Upper lobe of left lung (tissue), 4 donors: ENCODE measurements around the gene CCDC106.

ENCODE experiments used
- CTCF ChIP-seq, 6 experiments: fragments of 450-650 bp in 4 of 6; fragments of 200-600 bp in 2 of 6; sonication (generic) in 2 of 6; IDR thresholded peaks; one replicate each; pipeline ENCODE4 v1.5.1; 2016 to 2019; ENCODE audit warnings: antibody characterized with exemption in 6 of 6
- POLR2A ChIP-seq, 4 donors: fragments of 450-650 bp; IDR thresholded peaks; one replicate each; pipeline ENCODE4 v1.5.1; 2016 to 2017; ENCODE audit warnings: antibody characterized with exemption in 4 of 4, mild to moderate bottlenecking in 2 of 4
- POLR2AphosphoS5 ChIP-seq, 2 donors: sonication (generic); formaldehyde crosslinking; IDR thresholded peaks; one replicate each; pipeline ENCODE4 v1.5.1; 2017; ENCODE audit warnings: antibody characterized with exemption in 2 of 2

GRCh38 chr19:55605207-55605636 lies 42.8 kb upstream of the CCDC106 start:
- TF ChIP-seq CTCF (IDR thresholded peaks at IDR 0.05), result no peak
- peak in 1 of 4 donors; percentile 44 for TF ChIP-seq POLR2A (IDR thresholded peaks at IDR 0.05)
- peak; percentile 77 to 84 for TF ChIP-seq POLR2AphosphoS5 (IDR thresholded peaks at IDR 0.05)
